HEK293 (cell line): ENCODE data around the gene LHFPL2.
A peak's percentile ranks its signal among the peaks of the same experiment; 100 is the strongest.

Experiments
- CTCF ChIA-PET: fragments of 350-600 bp; formaldehyde crosslinking; extraction: SDS; loops from one replicate; lab custom pipeline; 2021; ENCODE audit warnings: antibody characterized with exemption; lab: Yijun Ruan, JAX
- POLR2A ChIA-PET: fragments of 300-600 bp; formaldehyde crosslinking; extraction: SDS; loops from one replicate; lab custom pipeline; 2020; ENCODE audit warnings: antibody characterized with exemption, inconsistent platforms; lab: Yijun Ruan, JAX
- H3K27ac ChIP-seq: fragments of 200-500 bp; sonication (Bioruptor generic); 2 replicates; pipeline ENCODE4 v1.5.1; 2014; ENCODE audit warnings: low read depth, low read length, control low read depth, inconsistent platforms; ENCODE audit errors: extremely low read depth
- H3K36me3 ChIP-seq, 2 experiments: fragments of 200-500 bp in 1 of 2; sonication (Bioruptor generic) in 1 of 2; 1 replicate in 1 of 2; 2 replicates in 1 of 2; pipeline ENCODE4 v1.5.1; 2014 to 2017; ENCODE audit warnings: inconsistent platforms in 2 of 2, low read length in 2 of 2; ENCODE audit not compliant: control insufficient read depth in 2 of 2, insufficient read depth in 1 of 2
- H3K4me1 ChIP-seq: fragments of 200-500 bp; sonication (Bioruptor generic); 2 replicates; pipeline ENCODE4 v1.5.1; 2014; ENCODE audit warnings: mild to moderate bottlenecking, low read length, inconsistent platforms; ENCODE audit not compliant: control insufficient read depth, insufficient read depth
- H3K4me3 ChIP-seq: 2 replicates; pipeline ENCODE4 v1.5.1; 2011; ENCODE audit warnings: low read depth, mild to moderate bottlenecking, control low read depth, low read length, moderate library complexity
- H3K9me3 ChIP-seq: fragments of 200-500 bp; sonication (Bioruptor generic); 2 replicates; pipeline ENCODE4 v1.5.1; 2014; ENCODE audit warnings: low read depth, low read length, inconsistent platforms; ENCODE audit not compliant: control insufficient read depth, insufficient read depth
- EGR2 ChIP-seq: fragments of 450-650 bp; formaldehyde crosslinking; IDR thresholded peaks from 2 replicates; pipeline ENCODE4 v1.5.1; 2016; ENCODE audit warnings: low read depth, missing biosample characterization, missing genetic modification characterization
- GLI2 ChIP-seq: fragments of 450-650 bp; formaldehyde crosslinking; IDR thresholded peaks from 2 replicates; pipeline ENCODE4; 2017; ENCODE audit warnings: missing biosample characterization, missing genetic modification characterization, low read depth, borderline replicate concordance
- TRIM28 ChIP-seq: IDR thresholded peaks from 2 replicates; pipeline ENCODE4 v1.6.1; 2011; ENCODE audit warnings: low read length, control low read depth, borderline replicate concordance
- ZBTB17 ChIP-seq: fragments of 450-650 bp; formaldehyde crosslinking; IDR thresholded peaks from 2 replicates; pipeline ENCODE4 v1.5.1; 2016; ENCODE audit warnings: missing biosample characterization, missing genetic modification characterization
- ZFHX2 ChIP-seq: fragments of 450-650 bp; formaldehyde crosslinking; conservative IDR thresholded peaks from 2 replicates; pipeline ENCODE4 v1.5.1; 2016; ENCODE audit warnings: missing biosample characterization, missing genetic modification characterization
- ZFP41 ChIP-seq: fragments of 450-650 bp; formaldehyde crosslinking; IDR thresholded peaks from 2 replicates; pipeline ENCODE4 v1.5.1; 2016; ENCODE audit warnings: missing biosample characterization, missing genetic modification characterization, borderline replicate concordance
- ZIC2 ChIP-seq: fragments of 450-650 bp; formaldehyde crosslinking; IDR thresholded peaks from 2 replicates; pipeline ENCODE4 v1.5.1; 2016; ENCODE audit warnings: missing biosample characterization, missing genetic modification characterization
- ZNF174 ChIP-seq: fragments of 450-650 bp; formaldehyde crosslinking; IDR thresholded peaks from 2 replicates; pipeline ENCODE4 v1.5.0; 2017; ENCODE audit warnings: missing biosample characterization, mild to moderate bottlenecking, missing genetic modification characterization
- ZNF214 ChIP-seq: fragments of 450-650 bp; formaldehyde crosslinking; IDR thresholded peaks from 2 replicates; pipeline ENCODE4 v1.5.1; 2017; ENCODE audit warnings: missing biosample characterization, mild to moderate bottlenecking, missing genetic modification characterization, borderline replicate concordance
- ZNF266 ChIP-seq: fragments of 450-650 bp; formaldehyde crosslinking; IDR thresholded peaks from 2 replicates; pipeline ENCODE4 v1.5.1; 2016; ENCODE audit warnings: missing biosample characterization, missing genetic modification characterization, low read depth
- ZNF366 ChIP-seq: fragments of 450-650 bp; formaldehyde crosslinking; conservative IDR thresholded peaks from 2 replicates; pipeline ENCODE4 v1.5.1; 2016; ENCODE audit warnings: missing biosample characterization, missing genetic modification characterization
- ZNF510 ChIP-seq: fragments of 450-650 bp; formaldehyde crosslinking; IDR thresholded peaks from 2 replicates; pipeline ENCODE4 v1.5.1; 2018; ENCODE audit warnings: mild to moderate bottlenecking, missing genetic modification characterization, missing biosample characterization; ENCODE audit not compliant: insufficient replicate concordance
- ZNF549 ChIP-seq: fragments of 450-650 bp; IDR thresholded peaks from 2 replicates; pipeline ENCODE4 v1.5.1; 2018; ENCODE audit warnings: missing biosample characterization, missing genetic modification characterization, mild to moderate bottlenecking, inconsistent platforms, moderate library complexity
- ZNF558 ChIP-seq: fragments of 450-650 bp; formaldehyde crosslinking; IDR thresholded peaks from 2 replicates; pipeline ENCODE4 v1.5.1; 2016; ENCODE audit warnings: missing biosample characterization, missing genetic modification characterization
- ZNF600 ChIP-seq: fragments of 450-650 bp; formaldehyde crosslinking; IDR thresholded peaks from 2 replicates; pipeline ENCODE4 v1.5.1; 2016; ENCODE audit warnings: missing biosample characterization, missing genetic modification characterization
- ZNF701 ChIP-seq: fragments of 450-650 bp; formaldehyde crosslinking; IDR thresholded peaks from 2 replicates; pipeline ENCODE4 v1.5.1; 2016; ENCODE audit warnings: missing biosample characterization, missing genetic modification characterization
- ZNF76 ChIP-seq: fragments of 450-650 bp; formaldehyde crosslinking; IDR thresholded peaks from 2 replicates; pipeline ENCODE4; 2016; ENCODE audit warnings: low read depth, missing biosample characterization, missing genetic modification characterization, borderline replicate concordance
- ZNF785 ChIP-seq: fragments of 450-650 bp; formaldehyde crosslinking; IDR thresholded peaks from 2 replicates; pipeline ENCODE4 v1.5.1; 2016; ENCODE audit warnings: missing biosample characterization, missing genetic modification characterization
- ZNF791 ChIP-seq: fragments of 450-650 bp; formaldehyde crosslinking; IDR thresholded peaks from 2 replicates; pipeline ENCODE4 v1.5.1; 2016; ENCODE audit warnings: missing biosample characterization, missing genetic modification characterization
- TF ChIP-seq, protein P1 (sequence below): fragments of 450-650 bp; formaldehyde crosslinking; IDR thresholded peaks from 2 replicates; pipeline ENCODE4 v1.5.1; 2016; ENCODE audit warnings: missing biosample characterization, missing genetic modification characterization
- TF ChIP-seq, protein P2 (sequence below): fragments of 450-650 bp; formaldehyde crosslinking; IDR thresholded peaks from 2 replicates; pipeline ENCODE4 v1.5.1; 2016; ENCODE audit warnings: missing biosample characterization, missing genetic modification characterization
- TF ChIP-seq, protein P3 (sequence below): fragments of 450-650 bp; formaldehyde crosslinking; IDR thresholded peaks from 2 replicates; pipeline ENCODE4 v1.5.1; 2016; ENCODE audit warnings: missing biosample characterization, missing genetic modification characterization
- TF ChIP-seq, protein P4 (sequence below): fragments of 450-650 bp; formaldehyde crosslinking; IDR thresholded peaks from 2 replicates; pipeline ENCODE4 v1.5.1; 2016; ENCODE audit warnings: missing biosample characterization, missing genetic modification characterization
- TF ChIP-seq, protein P5 (sequence below): fragments of 450-650 bp; formaldehyde crosslinking; IDR thresholded peaks from 2 replicates; pipeline ENCODE4 v1.5.1; 2016; ENCODE audit warnings: missing biosample characterization, missing genetic modification characterization

Gene LHFPL2

DNA sequence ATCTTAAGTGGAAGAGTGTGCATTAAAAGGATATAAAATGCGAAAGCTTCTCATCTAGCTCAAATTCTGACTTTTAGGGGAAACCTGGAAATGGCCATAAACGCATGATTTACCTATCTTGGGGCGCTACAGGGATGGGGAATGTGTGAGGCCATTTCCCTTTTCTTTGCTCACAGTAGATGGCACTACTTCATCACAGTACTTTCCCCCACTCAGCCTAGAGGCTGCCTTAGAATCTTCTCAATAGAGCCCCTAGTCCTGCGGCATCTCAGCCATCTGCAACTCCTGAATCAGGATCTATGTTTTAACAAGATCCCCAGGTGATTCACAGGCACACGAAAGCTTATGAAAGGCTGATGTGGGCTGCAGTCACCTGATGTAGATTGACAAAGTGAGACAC lies 110.8 kb downstream of the LHFPL2 start (continued):
- TF ChIP-seq ZNF266 (tag by site-specific recombination), result no peak
- peak; percentile 35; the same call in 1 of the 2 replicates for TF ChIP-seq ZBTB17 (tag by site-specific recombination)
- no peak for TF ChIP-seq ZNF785 (tag by site-specific recombination)
- no peak for TF ChIP-seq ZNF791
- TF ChIP-seq GLI2 (tag by site-specific recombination), result no peak
- no peak for TF ChIP-seq ZNF701
- TF ChIP-seq, protein P1, sequence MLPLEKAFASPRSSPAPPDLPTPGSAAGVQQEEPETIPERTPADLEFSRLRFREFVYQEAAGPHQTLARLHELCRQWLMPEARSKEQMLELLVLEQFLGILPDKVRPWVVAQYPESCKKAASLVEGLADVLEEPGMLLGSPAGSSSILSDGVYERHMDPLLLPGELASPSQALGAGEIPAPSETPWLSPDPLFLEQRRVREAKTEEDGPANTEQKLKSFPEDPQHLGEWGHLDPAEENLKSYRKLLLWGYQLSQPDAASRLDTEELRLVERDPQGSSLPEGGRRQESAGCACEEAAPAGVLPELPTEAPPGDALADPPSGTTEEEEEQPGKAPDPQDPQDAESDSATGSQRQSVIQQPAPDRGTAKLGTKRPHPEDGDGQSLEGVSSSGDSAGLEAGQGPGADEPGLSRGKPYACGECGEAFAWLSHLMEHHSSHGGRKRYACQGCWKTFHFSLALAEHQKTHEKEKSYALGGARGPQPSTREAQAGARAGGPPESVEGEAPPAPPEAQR (tag by site-specific recombination), result no peak
- no peak for TF ChIP-seq ZNF600 (tag by site-specific recombination)
- no peak for TF ChIP-seq ZNF76 (tag by site-specific recombination)
- no peak for TF ChIP-seq ZNF174 (tag by site-specific recombination)

DNA sequence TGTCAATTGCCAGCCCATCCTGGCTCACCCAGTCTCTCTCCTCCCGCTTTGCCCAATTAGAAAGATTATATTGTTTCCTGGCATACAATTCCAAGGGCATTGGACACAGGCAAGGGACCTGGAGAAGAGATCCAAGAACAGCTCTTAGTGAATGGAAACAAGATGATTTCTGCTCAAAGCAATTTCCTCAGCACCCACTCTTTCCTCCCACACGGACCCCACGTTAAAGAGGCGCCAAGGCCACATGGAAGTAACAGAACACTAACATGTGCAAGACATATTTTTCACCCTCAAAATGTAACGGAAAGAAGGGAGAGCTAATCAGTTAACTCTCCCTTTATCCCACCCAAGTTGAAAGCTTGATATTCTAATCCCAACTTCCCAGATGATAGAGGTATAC lies 111.2 kb downstream of the LHFPL2 start:
- CTCF ChIA-PET, result interaction anchor here (0.6 to 2.8 kb wide), 23 partner anchors 11 to 482 kb away, joined by 3 to 18 read pairs (median 4); no protein-coding TSS in a partner anchor
- Histone ChIP-seq H3K27ac (no peak overlapping the region), H3K4me1 (no peaks in the 10 kb centered on the region), H3K4me3 (no peak overlapping the region), H3K36me3 (no peaks in the 10 kb centered on the region), H3K9me3 (no peaks in the 10 kb centered on the region)
- TF ChIP-seq EGR2 (tag by site-specific recombination) (0 out of 2 replicates have a peak, but pooled peaks have one; percentile 26), ZNF214 (tag by site-specific recombination) (no peak), ZFP41 (tag by site-specific recombination) (no peak), ZNF266 (tag by site-specific recombination) (no peak), ZNF510 (tag by site-specific recombination) (no peak), ZFHX2 (tag by site-specific recombination) (peak; percentile 67)
- TF ChIP-seq, protein P2, sequence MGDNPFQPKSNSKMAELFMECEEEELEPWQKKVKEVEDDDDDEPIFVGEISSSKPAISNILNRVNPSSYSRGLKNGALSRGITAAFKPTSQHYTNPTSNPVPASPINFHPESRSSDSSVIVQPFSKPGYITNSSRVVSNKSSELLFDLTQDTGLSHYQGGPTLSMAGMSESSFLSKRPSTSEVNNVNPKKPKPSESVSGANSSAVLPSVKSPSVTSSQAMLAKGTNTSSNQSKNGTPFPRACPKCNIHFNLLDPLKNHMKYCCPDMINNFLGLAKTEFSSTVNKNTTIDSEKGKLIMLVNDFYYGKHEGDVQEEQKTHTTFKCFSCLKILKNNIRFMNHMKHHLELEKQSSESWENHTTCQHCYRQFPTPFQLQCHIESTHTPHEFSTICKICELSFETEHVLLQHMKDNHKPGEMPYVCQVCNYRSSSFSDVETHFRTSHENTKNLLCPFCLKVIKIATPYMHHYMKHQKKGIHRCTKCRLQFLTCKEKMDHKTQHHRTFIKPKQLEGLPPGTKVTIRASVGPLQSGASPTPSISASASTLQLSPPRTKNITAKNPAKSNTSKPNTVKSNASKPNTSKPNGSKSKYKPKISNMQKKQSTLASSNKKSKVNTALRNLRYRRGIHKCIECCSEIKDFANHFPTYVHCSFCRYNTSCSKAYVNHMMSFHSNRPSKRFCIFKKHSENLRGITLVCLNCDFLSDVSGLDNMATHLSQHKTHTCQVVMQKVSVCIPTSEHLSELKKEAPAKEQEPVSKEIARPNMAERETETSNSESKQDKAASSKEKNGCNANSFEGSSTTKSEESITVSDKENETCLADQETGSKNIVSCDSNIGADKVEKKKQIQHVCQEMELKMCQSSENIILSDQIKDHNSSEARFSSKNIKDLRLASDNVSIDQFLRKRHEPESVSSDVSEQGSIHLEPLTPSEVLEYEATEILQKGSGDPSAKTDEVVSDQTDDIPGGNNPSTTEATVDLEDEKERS (tag by site-specific recombination), result no peak
- TF ChIP-seq, protein P3, sequence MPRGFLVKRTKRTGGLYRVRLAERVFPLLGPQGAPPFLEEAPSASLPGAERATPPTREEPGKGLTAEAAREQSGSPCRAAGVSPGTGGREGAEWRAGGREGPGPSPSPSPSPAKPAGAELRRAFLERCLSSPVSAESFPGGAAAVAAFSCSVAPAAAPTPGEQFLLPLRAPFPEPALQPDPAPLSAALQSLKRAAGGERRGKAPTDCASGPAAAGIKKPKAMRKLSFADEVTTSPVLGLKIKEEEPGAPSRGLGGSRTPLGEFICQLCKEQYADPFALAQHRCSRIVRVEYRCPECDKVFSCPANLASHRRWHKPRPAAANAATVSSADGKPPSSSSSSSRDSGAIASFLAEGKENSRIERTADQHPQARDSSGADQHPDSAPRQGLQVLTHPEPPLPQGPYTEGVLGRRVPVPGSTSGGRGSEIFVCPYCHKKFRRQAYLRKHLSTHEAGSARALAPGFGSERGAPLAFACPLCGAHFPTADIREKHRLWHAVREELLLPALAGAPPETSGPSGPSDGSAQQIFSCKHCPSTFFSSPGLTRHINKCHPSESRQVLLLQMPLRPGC (tag by site-specific recombination), result no peak
- POLR2A ChIA-PET, result no interaction called here

DNA sequence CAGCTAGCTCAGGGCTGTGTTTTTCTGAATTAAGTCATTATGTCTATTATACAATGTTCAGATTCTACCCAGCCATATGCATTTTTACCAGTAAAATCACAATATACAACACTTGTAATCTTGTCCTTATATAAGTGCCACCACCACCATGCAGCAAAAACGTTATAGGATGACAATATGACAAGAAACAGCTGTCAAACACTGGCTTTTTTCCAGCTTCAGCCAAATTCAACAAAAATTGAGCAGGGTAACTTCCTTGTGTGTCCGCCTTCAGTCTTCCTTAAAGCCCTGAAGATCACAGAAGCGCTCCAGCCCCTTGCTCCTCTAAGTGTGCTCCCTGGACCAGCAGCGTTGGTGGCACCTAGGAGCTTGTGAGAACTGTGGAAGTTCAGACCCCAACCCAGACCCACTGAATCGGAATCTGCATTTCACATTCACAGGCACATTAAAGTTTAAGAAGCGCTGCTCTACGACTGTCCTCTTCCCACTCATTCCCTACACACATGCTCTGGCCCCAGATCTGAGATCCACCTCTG lies 111.8 kb downstream of the LHFPL2 start:
- Histone ChIP-seq H3K36me3 (no peaks in the 10 kb centered on the region), H3K4me1 (no peaks in the 10 kb centered on the region), H3K9me3 (no peaks in the 10 kb centered on the region), H3K4me3 (no peak overlapping the region), H3K27ac (no peak overlapping the region)
- ChIA-PET CTCF (interaction anchor here (0.6 to 2.8 kb wide), 14 partner anchors 10 to 437 kb away, joined by 3 to 18 read pairs (median 5); no protein-coding TSS in a partner anchor), POLR2A (interaction anchor here (0.6 kb wide), 1 partner anchor 10 kb away, joined by 3 read pairs; no protein-coding TSS in a partner anchor)
- TF ChIP-seq TRIM28 (no peak), ZNF266 (tag by site-specific recombination) (no peak), ZIC2 (tag by site-specific recombination) (no peak), ZNF558 (tag by site-specific recombination) (no peak), ZNF366 (tag by site-specific recombination) (no peak), ZNF549 (tag by site-specific recombination) (no peak)
- TF ChIP-seq, protein P4, sequence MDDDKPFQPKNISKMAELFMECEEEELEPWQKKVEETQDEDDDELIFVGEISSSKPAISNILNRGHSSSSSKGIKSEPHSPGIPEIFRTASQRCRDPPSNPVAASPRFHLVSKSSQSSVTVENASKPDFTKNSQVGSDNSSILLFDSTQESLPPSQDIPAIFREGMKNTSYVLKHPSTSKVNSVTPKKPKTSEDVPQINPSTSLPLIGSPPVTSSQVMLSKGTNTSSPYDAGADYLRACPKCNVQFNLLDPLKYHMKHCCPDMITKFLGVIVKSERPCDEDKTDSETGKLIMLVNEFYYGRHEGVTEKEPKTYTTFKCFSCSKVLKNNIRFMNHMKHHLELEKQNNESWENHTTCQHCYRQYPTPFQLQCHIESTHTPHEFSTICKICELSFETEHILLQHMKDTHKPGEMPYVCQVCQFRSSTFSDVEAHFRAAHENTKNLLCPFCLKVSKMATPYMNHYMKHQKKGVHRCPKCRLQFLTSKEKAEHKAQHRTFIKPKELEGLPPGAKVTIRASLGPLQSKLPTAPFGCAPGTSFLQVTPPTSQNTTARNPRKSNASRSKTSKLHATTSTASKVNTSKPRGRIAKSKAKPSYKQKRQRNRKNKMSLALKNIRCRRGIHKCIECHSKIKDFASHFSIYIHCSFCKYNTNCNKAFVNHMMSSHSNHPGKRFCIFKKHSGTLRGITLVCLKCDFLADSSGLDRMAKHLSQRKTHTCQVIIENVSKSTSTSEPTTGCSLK (tag by site-specific recombination), result no peak
- TF ChIP-seq, protein P5, sequence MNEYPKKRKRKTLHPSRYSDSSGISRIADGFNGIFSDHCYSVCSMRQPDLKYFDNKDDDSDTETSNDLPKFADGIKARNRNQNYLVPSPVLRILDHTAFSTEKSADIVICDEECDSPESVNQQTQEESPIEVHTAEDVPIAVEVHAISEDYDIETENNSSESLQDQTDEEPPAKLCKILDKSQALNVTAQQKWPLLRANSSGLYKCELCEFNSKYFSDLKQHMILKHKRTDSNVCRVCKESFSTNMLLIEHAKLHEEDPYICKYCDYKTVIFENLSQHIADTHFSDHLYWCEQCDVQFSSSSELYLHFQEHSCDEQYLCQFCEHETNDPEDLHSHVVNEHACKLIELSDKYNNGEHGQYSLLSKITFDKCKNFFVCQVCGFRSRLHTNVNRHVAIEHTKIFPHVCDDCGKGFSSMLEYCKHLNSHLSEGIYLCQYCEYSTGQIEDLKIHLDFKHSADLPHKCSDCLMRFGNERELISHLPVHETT (tag by site-specific recombination), result no peak
